Stimulated activated CD4-positive, alpha-beta T cell treated with anti-CD3 and anti-CD28 coated beads, Interleukin-1b, Interleukin-23, amount 100 ng/mL, for 24 hours (primary cell): ENCODE results near the gene ZNF598.

Source experiments
- DNase-seq, 4 experiments: peaks; one replicate each; pipeline ENCODE4 v3.0.0-alpha.2; 2020; ENCODE audit warnings: low read depth in 4 of 4, low spot score in 1 of 4

ZNF598 gene

GRCh38 chr16:1991948-1992703, 17.5 kb downstream of the ZNF598 start:
- peak; percentile 91 to 97 (median 96) for DNase-seq

- DNase-seq: no peak
Observed at GRCh38 chr16:1991588-1991947, 18.1 kb downstream of the ZNF598 start.

GRCh38 chr16:1991135-1991551, 18.5 kb downstream of the ZNF598 start:
- no peak for DNase-seq

GRCh38 chr16:1990351-1991134, 19.1 kb downstream of the ZNF598 start:
- DNase-seq: no peak

GRCh38 chr16:1990101-1990350, 19.6 kb downstream of the ZNF598 start:
- DNase-seq: no peak

- no peak for DNase-seq
Observed at GRCh38 chr16:1989209-1990100, 20.2 kb downstream of the ZNF598 start, which contains the start of gene SYNGR3. TSS of gene SYNGR3 (plus strand) at chr16:1989970. CDS start at chr16:1990103, 133 bp downstream.

- no peak for DNase-seq
Observed at GRCh38 chr16:1987198-1987597, 22.4 kb downstream of the ZNF598 start.

GRCh38 chr16:1985466-1986150, 24.0 kb downstream of the ZNF598 start:
- no peak for DNase-seq

- no peak for DNase-seq
Observed at GRCh38 chr16:1984347-1985225, 25.0 kb downstream of the ZNF598 start.

- DNase-seq: peak in 1 of 4 experiments; percentile 76
Observed at GRCh38 chr16:1983544-1984346, 25.9 kb downstream of the ZNF598 start, which contains the start of gene GFER. TSS of gene GFER (plus strand) at chr16:1984193. CDS start at chr16:1984219, 26 bp downstream.

- no peak for DNase-seq
Observed at GRCh38 chr16:1982991-1983543, 26.6 kb downstream of the ZNF598 start.

GRCh38 chr16:1982013-1982433, 27.6 kb downstream of the ZNF598 start:
- no peak for DNase-seq

GRCh38 chr16:1981398-1981836, 28.2 kb downstream of the ZNF598 start, which contains the start of gene NOXO1:
TSS of gene NOXO1 (minus strand) at chr16:1981469. CDS start at chr16:1981179, 290 bp downstream.
- DNase-seq: no peak

- no peak for DNase-seq
Observed at GRCh38 chr16:1980770-1981087, 28.9 kb downstream of the ZNF598 start.

GRCh38 chr16:1980030-1980769, 29.4 kb downstream of the ZNF598 start:
- DNase-seq: no peak

- DNase-seq: no peak
Observed at GRCh38 chr16:1979271-1980029, 30.2 kb downstream of the ZNF598 start.

GRCh38 chr16:1978476-1979120, 31.0 kb downstream of the ZNF598 start:
- no peak for DNase-seq
